Left colon (tissue), 2 donors: ENCODE measurements around the gene A2M. TPM values are rescaled to one million over a fixed set of nuclear protein-coding genes. Genes with fewer than 3 reads are reported as not detected.
A peak's percentile ranks its signal among the peaks of the same experiment; 100 is the strongest.

Experiments used
- ATAC-seq: fragments of 200-7000 bp; cut with Tn5 transposase; one replicate; pipeline ENCODE4 v1.9.1; 2020; ENCODE audit warnings: mild to moderate bottlenecking, moderate library complexity
- DNase-seq, 2 donors: peaks; one replicate each; pipeline ENCODE4 v3.0.0-alpha.2; 2020
- intact Hi-C, 2 donors: fragments of 100-400 bp; cut with DNase I in 1 of 2; cut with micrococcal nuclease in 1 of 2; formaldehyde crosslinking; loops; one replicate each; pipeline versions ENCODE4 v1.11.2 to v1.14.0; 2022; cut with DNase I, micrococcal nuclease
- total RNA-seq, 2 donors: library from RNA; stranded (reverse); fragmentation: NEBNext Ultra II Directional; extraction: Animal tissue kit (Norgen Biotek cat#: 25700); gene quantifications; one replicate each; pipeline ENCODE4 v1.2.1, GENCODE V29; 2021
- donor health status: DM: no; HTN: no; CAD: no.
- donor health status: DM: yes; HTN: yes; CAD: no.

A2M gene
- total RNA-seq, 2 donors from 2014 or later, result 83.4 to 227 TPM

DNA sequence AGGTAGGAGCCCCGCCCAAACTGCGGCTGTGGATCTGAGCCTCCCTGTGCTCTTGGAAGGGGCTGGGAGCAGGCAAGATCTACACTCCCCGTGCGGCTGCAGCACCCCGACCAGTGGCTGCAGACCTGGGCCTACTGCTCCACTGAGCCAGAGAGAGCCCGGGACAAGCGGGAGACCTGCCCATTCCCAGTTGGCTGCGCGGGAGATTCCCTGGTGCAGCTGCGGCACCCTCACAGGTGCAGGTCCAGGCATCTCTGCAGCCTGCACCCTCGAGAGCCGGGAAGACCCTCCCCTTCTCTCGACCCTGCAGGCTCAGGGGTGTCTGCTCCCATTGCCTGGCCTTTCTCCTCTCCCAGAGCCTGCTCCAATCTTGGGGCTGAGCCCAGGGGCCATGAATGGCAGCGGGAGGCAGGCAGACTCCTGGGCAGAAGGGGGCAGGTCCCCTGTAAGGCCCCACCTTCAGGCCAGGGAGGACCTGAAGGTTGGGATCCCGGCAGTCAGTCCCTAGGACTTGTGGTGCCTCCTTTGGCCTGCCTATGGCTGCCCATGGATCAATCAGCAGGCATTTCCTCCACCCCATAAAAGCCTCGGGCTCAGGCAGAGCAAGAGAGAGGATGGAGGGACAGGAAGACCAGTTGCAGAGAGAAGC, 8.8 kb upstream of the A2M start:
- intact Hi-C loops, result no loop called here
- no peak for ATAC-seq
- no peak for DNase-seq

DNA sequence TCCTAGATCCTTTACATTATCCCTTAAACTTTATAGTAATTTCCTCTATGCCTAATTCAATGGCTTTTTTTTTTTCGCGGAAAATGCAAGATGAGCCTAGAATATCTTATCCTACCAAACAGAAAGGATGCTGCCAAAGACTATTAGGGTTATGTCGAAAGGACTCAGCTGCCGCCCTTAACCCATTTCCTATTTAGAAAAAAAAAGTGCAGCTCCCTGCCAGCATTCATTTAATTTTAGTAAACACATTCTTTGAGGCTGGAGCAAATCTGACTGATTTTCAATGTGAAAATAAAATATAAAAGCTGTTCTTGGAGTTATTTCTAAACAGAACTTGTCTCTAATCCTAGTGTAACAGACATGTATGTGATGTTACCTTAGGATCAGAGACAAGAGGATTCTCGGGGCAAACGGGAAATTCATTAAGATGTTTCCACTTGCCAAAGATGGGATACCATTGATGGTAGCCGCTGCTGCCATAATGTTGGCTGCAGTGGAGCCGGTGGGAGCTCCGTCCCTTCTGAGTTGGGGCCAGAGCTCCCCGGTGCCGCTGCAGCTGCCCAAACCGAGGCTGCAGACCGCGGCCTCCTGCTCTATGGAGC, 8.2 kb upstream of the A2M start:
- no peak for ATAC-seq

DNA sequence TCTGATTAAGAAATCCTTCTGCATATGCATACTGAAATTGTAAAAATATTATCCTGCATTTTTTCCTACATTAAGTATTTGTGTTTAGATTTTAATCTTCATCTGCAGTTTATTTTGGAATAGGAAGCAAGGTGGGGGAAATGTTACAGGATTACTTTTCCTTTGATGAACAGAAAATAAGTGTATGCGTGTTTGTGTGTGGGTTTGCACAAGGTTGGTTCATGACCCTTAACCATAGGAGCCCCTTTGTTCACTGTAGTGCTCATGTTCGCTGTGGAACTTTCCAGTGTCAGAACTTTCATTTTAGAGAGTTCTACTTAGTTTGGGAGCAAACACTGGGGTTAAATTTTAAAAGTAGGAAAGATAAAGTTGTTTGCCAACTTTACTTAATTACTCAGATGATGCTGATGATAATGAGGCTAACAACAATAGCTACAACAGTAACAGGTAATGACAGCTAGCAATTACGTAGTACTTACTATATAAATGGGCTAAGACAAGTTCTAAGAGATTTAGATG, 6.4 kb upstream of the A2M start:
- ATAC-seq, result no peak
- no peak for DNase-seq
- intact Hi-C loops, result no loop called here

More for the DNA sequence above, 8.2 kb upstream of the A2M start:
- intact Hi-C loops, result no loop called here
- no peak for DNase-seq

DNA sequence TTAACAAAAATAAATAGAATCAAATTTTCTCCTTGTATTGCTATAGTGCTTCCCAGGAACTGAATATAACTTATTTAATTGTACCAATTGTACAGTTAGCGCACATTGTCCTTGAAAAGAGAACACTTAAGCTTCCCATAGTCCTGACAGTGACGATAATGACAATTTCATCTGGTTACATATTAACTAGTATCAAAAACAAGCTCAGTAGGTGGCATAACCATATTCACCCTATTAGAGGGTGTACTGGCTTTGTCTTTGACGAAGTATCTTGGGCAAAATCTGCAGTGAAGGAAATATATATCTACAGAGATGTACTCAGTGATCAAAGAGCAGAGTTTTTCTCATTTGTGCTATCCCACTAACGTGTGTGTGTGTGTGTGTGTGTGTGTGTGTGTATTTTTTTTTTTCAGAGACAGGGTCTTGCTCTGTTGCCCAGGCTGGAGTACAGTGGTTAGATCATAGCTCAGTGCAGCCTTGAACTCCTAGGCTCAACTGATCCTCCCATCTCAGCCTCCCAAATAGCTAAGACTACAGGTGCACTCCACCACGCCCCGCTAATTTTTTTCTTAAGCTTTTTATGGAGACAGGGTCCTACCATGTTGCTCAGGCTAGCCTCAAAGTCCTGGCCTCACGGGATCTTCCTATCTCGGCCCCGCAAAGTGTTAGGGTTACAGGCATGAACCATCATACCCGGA, 4.9 kb upstream of the A2M start:
- intact Hi-C loops, result no loop called here
- ATAC-seq (no peak), DNase-seq (no peak)

DNA sequence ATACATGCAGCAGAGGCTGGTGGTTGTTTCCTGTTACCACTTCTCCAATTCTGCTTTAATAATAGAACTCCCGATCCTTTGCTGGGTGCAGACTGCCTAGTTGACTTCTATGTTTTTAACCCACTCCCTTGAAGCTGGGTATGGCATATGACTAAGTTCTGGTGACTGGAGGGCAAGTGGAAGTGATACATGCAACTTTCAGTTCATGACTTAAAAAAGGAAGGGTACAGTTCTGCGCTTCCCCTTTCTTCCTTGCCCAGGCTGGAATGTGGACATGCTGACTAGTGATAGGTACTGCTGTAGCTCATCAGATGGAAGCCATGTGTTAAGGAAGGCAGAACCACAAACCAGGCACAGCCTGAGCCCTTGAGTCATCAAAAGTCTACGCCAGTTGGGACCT, 2.4 kb upstream of the A2M start:
- intact Hi-C loops, result no loop called here
- ATAC-seq, result peak; percentile 23
- DNase-seq, result no peak

DNA sequence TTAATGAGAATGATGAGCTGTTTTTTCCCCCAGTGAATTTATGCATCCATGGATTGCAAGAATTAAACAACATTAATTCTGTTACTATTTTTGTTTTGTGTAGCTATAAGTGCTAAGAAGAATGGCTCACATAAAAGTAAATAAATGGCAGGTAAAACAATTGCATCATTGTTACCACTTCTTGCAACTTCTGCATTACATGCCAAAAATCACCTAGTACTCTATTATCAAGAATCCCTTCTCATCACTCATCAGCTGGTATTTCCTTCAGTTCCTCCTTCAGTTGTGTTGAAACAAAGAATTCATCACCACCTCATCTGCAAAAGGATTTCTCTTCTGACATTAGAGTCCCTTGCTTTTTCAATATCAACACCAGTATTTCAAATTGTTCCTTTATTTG, 773 bp downstream of the A2M start:
- DNase-seq, result no peak
- intact Hi-C loops, result no loop called here
- ATAC-seq, result no peak

DNA sequence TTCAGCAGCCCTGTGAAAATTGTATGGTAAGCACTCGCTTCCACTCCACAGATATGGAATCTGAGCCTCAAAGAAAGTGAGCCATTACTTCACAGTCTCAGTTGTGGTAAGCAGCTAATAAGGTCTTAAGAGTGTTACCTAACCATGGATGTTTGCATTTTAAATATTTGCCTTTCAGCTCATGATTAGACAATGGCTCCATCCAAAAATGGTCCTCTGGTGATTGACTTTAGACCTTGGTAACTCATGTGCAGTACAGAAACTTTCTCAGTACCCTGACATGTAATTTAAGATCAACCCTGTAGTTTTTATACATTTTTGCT, 1.8 kb downstream of the A2M start:
- DNase-seq (no peak), ATAC-seq (no peak)
- intact Hi-C loops, result no loop called here

DNA sequence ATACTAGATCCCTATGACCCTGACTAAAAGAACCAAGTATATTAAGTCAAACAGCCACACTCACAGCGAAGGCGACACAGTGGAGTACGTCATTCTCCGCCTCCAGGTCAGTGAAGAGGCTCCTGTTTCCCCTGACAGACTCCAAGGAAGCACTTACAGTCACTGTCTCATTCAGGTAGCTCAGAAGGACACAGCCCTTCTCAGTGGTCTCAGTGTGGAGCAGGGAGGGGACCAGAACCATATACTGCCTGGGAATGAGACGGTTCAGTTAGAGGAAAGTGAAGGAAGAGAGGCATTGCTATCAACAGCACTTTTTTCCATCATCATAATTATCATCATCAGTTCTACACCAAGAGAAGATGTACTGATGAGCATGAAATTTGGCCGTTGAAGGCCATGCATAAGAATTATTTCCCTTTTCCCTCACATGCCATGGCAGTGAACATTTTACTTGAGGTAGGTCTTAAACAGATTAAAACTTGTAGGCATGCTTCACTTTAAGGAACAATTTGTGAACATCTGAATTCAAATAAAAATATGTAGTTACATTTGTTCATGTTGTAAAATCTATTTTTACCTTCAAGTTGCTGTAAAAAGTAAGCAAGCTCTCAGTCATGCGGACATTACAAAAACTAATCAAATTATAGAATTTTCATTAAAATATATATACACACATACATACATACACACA, 2.3 kb downstream of the A2M start:
- intact Hi-C loops, result no loop called here
- ATAC-seq (no peak), DNase-seq (no peak)

DNA sequence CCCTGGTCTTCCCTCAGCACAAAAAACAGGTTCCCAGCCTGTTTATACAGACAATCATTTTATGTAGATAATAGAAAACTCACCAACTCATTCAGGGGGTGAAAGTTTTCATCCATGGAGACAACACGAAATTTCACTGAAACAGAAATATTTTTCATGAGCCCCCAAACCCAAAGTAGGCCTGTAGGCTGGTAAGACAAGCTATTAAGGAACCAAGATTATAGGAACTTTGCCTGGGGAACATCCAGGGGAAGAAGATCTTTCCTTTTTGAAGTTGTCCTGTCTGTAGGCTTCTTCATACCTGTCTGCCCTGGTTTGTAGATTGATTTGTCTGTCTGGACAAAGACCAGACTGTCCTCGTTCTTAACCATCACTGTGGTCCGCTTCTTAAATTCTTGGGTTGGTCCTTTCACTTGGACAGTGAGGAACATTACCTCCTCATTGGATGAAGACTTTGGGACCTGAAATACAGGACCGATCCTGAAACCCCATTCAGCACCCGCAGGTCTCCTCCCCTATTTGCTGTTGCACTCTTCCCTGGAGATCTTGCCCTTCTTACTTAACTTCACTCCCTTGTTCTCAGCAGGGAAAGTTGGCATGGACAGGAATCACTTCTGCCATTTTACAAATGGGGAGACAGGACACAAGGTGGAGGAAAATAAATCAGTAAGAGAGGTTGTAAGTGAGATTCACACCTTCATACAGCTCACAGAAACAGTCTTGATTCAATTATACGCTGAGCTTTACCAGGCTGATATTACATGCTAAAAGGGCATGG, 3.5 kb downstream of the A2M start:
- intact Hi-C loops, result no loop called here
- DNase-seq (no peak), ATAC-seq (no peak)

DNA sequence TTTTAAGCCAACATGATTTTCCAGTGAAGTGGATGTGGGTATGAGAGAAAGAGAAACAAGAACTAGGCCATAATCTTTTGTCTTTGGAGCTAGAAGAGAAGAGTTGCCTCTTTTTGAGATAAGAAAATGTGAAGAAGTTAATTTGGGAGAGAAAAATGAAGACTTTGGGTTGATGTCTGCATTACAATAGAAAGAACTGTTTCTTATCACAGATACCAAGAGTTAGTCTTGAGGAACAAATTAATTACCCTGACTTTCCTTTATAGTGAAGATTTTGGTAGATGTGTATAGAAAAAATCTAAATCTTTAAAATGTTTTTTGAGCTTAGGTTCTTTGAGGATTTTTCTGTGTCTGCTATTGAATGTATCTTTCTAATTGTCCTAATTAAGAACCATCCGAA, 4.2 kb downstream of the A2M start:
- intact Hi-C loops, result no loop called here
- no peak for ATAC-seq
- no peak for DNase-seq

DNA sequence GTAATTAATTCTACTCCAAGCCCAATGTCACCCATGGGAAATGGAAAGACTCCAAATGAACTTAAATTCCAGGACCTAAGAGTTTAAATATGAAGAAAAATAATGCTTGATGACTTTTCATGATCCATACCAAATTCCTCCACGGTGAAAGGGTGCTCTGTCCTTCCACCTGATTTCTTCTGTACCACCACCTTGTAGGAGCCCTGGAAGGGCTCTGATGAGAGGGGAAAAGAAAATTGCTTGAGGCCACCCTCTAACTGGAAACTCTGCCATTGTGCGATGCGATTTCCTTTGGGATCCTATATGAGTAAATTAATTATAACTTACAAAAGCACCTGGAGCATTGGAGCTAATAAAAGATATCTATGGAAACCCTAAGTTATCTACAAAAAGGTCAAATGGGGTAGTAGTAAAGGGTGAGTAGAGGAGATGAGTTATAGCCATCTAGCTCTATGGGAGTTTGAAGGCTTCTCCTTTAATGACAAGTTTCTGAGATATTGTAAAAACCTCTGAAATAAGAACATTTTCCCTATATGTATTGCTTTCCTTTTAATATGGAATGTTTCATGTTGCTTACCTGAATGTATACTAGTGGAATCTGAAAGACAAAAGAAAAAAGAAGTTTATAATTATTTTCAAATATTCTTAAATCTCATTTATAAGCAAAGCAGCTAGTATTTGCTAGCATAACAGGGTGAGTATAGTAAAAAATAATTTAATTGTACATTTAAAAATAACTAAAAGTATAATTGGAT, 5.8 kb downstream of the A2M start:
- no peak for ATAC-seq
- no peak for DNase-seq
- intact Hi-C loops, result no loop called here

DNA sequence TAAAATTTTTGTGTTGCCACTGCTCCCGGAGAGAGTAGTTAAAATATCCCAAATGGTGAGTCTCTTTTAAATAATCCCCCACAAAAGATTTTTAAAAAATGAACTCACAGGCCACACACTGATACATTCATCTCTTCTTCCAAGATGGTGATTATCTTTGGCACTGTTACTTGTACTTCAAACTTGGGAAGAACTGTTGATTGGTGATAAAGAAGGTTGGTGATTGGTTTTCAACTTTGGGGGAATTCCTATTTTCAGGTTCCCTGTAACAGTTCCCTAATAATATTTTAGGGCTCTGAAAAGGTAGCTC, 6.6 kb downstream of the A2M start:
- ATAC-seq (no peak), DNase-seq (no peak)
- intact Hi-C loops, result no loop called here

DNA sequence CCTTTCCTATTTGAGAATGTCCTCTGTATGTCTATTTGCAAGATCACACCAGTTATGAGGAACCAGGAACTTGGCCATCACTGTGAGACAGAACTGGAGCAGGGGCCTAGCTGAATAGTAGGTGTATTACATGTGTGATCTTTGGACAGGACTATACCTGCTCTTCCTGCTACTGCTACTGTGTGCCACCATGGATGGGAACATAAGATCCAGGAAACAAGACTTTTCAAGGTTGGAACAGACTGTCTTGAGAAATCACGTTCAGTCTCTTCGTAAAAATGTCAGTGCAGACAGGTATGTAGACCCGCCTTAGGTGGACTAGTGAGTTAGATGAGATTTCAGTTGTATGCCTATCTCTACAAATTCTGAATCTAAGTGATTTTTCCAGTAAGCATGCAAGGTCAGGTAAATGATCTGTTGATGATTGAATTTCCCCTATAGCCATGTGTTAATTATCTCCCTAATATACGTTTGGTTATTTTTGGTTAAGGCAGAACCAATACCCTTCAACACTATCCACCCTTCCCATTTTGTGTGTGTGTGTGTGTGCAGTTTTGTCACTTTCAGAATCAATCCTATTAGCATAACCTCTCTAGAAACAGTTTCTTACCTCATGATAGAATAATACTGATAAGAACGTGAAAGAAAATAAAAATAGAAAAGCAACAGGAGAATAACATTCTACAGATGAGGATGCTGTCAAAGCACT, 7.1 kb downstream of the A2M start:
- intact Hi-C loops, result no loop called here
- DNase-seq (no peak), ATAC-seq (no peak)

DNA sequence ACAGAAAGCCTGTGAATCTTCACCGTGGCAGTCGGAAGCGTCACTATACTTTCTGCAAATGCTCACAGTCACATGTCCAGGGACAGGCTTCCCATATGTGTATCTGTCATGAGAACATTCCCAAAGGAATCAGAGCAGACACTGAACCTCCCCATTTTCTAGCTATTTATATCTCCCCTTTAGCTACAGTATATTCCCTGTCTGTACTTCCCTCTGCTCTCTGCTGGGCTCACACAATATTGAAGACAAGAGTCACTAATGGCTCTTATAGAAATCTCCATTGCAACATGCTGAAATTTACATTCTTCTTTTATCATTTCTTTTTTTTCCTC, 8.2 kb downstream of the A2M start:
- DNase-seq (no peak), ATAC-seq (no peak)
- intact Hi-C loops, result no loop called here

DNA sequence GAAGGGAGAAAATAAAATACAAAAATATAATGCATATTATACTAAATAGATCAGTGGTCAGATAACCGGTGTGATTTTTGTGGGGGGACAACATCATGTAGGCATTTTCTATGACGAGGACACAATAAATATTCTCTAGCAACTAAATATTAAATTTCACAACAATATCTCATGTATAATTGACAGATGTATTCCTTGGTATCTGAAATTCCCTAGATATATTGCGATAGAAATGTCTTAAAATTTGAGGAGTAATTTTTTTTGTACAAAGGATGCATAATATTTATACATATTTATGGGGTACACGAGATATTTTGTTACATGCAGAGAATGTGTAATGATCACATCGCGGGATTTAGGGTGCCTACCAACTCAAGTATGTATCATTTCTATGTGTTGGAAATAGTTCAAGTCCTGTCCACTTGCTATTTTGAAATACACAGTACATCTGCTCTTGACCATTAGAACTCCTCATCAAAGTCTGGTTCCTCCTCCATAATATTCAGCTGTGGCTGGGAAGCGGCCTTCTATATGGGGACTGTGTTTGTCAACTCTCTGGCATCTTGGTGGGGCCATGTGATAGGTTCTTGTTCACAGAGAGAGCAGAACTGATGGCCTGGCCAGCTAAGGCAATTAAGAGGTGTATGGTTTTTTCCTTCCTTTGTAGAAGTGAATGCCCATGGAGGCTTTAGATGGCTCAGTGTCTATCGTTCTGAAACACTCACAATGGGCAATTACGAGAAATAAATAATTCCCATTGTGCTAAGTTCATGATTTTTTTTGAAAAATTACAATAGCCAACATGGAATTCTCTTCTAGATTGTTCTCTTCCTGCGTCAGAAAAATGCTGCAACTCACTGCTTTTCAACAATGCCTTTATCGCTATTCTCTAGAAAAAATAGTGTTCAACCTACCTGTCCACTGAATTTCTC, 8.8 kb downstream of the A2M start:
- ATAC-seq (no peak), DNase-seq (no peak)
- intact Hi-C loops, result no loop called here

DNA sequence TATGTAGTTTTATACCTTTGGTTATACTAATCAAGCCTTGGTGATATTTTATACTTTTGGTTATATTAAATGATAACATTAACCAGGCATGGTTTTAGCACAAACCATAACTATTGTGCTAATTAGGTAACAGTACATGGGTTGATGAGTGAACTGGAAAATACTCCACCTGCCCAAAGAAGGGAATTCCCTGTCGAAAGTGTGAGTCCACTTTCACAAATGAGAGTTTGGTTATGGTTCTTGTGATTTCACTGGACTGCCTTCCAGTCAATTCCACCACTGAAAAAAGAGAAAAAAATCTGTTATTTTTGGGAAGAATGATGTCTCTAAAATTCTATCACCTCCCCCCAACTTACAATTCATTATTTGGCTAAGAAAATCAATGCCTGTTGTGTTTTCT, 9.7 kb downstream of the A2M start:
- DNase-seq (no peak), ATAC-seq (no peak)
- intact Hi-C loops, result no loop called here

DNA sequence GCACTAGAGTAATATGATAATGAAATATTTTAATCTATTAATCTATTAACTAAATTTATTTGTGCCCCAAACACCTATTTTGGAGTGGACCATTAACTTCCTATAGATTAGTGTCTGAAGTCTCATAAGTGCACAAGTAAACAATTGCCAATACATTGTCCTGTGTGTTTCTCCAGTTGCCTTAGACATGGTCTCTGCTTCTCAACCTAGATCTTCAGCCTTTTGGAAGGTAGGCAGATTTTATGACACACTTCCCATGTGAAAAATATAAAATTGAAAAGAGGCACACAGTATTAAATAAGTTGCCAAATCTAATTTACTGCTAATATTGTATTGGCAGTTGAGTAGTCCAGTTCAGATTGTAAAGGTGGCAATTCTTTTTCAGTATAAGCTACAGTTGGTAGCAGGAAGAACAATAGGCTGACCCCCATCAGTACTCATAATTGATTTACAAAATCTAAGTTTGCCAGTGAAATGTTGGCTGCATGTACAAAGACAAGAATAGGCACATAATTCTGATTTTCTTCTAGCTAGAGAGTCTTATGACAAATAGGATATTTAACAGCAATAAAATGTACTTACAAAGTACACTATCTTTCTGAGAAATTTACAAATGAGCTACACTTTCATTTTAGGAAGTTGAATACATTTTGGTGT, 10.8 kb downstream of the A2M start:
- no peak for DNase-seq
- intact Hi-C loops, result no loop called here

More for the DNA sequence above, 10.8 kb downstream of the A2M start:
- ATAC-seq, result no peak
